ENCODE measurements around the gene SLC16A9. TPM values are rescaled to one million over a fixed set of nuclear protein-coding genes. Genes with fewer than 3 reads are reported as not detected.

SLC16A9 gene
- polyA plus RNA-seq, 1 of the 3 experiments (the other 2 are of a cell fraction), result 4.7 TPM

- no peak overlapping the region for H2AFZ ChIP-seq (ENCODE audit: low read depth)
- H4K20me1 ChIP-seq (ENCODE audit: insufficient read depth), result no peaks in the 10 kb centered on the region
- WGBS (ENCODE audit: low lambda C conversion rate), result 78% methylated on average over 3 of the region's 3 CpGs
- DNase-seq, result no peak
- no peaks in the 10 kb centered on the region for H3K9me2 ChIP-seq
- no peak overlapping the region for H3K9ac ChIP-seq
- H3K4me2 ChIP-seq, result no peak overlapping the region
- ChIA-PET CTCF (interaction anchor here (0.7 to 0.9 kb wide), 2 partner anchors 51 to 132 kb away, joined by 3 read pairs; no protein-coding TSS in a partner anchor), POLR2A (no interaction called here)
- no peaks in the 10 kb centered on the region for H3K79me2 ChIP-seq (ENCODE audit: insufficient read depth)
- H3K27ac ChIP-seq (ENCODE audit: low read depth in 2 of 2, low read length in 1 of 2), result no peak overlapping the region
- no peaks in the 10 kb centered on the region for H3K4me1 ChIP-seq (ENCODE audit: control insufficient read depth in 1 of 2, insufficient read depth in 2 of 2, low read depth in 1 of 2, low read length in 1 of 2)
- no peaks in the 10 kb centered on the region for H3K27me3 ChIP-seq (ENCODE audit: insufficient read depth)
- no peaks in the 10 kb centered on the region for H3K36me3 ChIP-seq (replicated peaks in 1 of 2; ENCODE audit: control insufficient read depth in 1 of 2, insufficient read depth in 2 of 2, low read length in 1 of 2)
- H3F3A ChIP-seq (replicated peaks; ENCODE audit: insufficient read depth), result no peaks in the 10 kb centered on the region
- H3K9me3 ChIP-seq, result no peaks in the 10 kb centered on the region
- H3K4me3 ChIP-seq (ENCODE audit: low read depth in 2 of 2, low read length in 1 of 2), result no peak overlapping the region
- no peak for TF ChIP-seq IRF3 (IDR thresholded peaks at IDR 0.05; ENCODE audit: low read depth, low read length)
- no peak for TF ChIP-seq GABPA (IDR thresholded peaks at IDR 0.05; ENCODE audit: low read depth)
- no peak for TF ChIP-seq MXI1 (IDR thresholded peaks at IDR 0.05; ENCODE audit: low read depth, low read length)
- no peak for TF ChIP-seq SMC3 (IDR thresholded peaks at IDR 0.05; ENCODE audit: low read depth, low read length)
- TF ChIP-seq PBX3 (IDR thresholded peaks at IDR 0.05), result no peak
- no peak for TF ChIP-seq REST (IDR thresholded peaks at IDR 0.05; ENCODE audit: low read depth, low read length)
- TF ChIP-seq CTCF (IDR thresholded peaks at IDR 0.05), result no peak
- TF ChIP-seq RAD21 (IDR thresholded peaks at IDR 0.05; ENCODE audit: low read length), result no peak
- TF ChIP-seq USF1 (IDR thresholded peaks at IDR 0.05; ENCODE audit: borderline replicate concordance, low read depth), result no peak
- TF ChIP-seq FOXM1 (IDR thresholded peaks at IDR 0.05; ENCODE audit: low read depth), result no peak
- TF ChIP-seq TCF12 (IDR thresholded peaks at IDR 0.05), result no peak
- no peak for TF ChIP-seq GATA2 (CRISPR knock-in tag; IDR thresholded peaks at IDR 0.05)
- no peak for TF ChIP-seq RXRA (IDR thresholded peaks at IDR 0.05; ENCODE audit: borderline replicate concordance, low read depth)
- TF ChIP-seq MEF2A (IDR thresholded peaks at IDR 0.05; ENCODE audit: borderline replicate concordance, low read depth), result no peak
- no peak for TF ChIP-seq ZBTB33 (IDR thresholded peaks at IDR 0.05; ENCODE audit: borderline replicate concordance, low read depth)
- no peak for TF ChIP-seq TEAD4 (IDR thresholded peaks at IDR 0.05; ENCODE audit: borderline replicate concordance, insufficient read depth)
- TF ChIP-seq EZH2phosphoT487 (IDR thresholded peaks at IDR 0.05; ENCODE audit: borderline replicate concordance, low read depth), result no peak
Measured at GRCh38 chr10:59757966-59758365, 48.3 kb upstream of the SLC16A9 start.
